H9 (cell line): ENCODE data around the gene BNC1. TPM values are rescaled to one million over a fixed set of nuclear protein-coding genes. Genes with fewer than 3 reads are reported as not detected.

Source experiments
- DNase-seq: peaks from one replicate; pipeline ENCODE4 v3.0.0-alpha.2; 2017
- H2AFZ ChIP-seq: one replicate; pipeline ENCODE4 v1.6.1; 2013; ENCODE audit warnings: mild to moderate bottlenecking, low read length, control low read depth, moderate library complexity
- H2AK5ac ChIP-seq: 2 replicates; pipeline ENCODE4 v1.6.1; 2013; ENCODE audit warnings: low read length, control low read depth, mixed read lengths; ENCODE audit not compliant: insufficient read length
- H2BK120ac ChIP-seq: one replicate; pipeline ENCODE4 v1.6.1; 2013; ENCODE audit warnings: low read depth, mild to moderate bottlenecking, low read length, control low read depth, inconsistent platforms; ENCODE audit not compliant: poor library complexity, severe bottlenecking
- H2BK12ac ChIP-seq: 2 replicates; pipeline ENCODE4 v1.6.1; 2013; ENCODE audit warnings: low read length, control low read depth, mixed read lengths, low read depth; ENCODE audit not compliant: insufficient read length
- H2BK15ac ChIP-seq: 2 replicates; pipeline ENCODE4 v1.6.1; 2013; ENCODE audit warnings: low read depth, low read length, control low read depth
- H2BK20ac ChIP-seq: one replicate; pipeline ENCODE4 v1.6.1; 2013; ENCODE audit warnings: low read depth, mild to moderate bottlenecking, low read length, control low read depth, inconsistent platforms; ENCODE audit not compliant: poor library complexity, severe bottlenecking
- H2BK5ac ChIP-seq: 2 replicates; pipeline ENCODE4 v1.6.1; 2013; ENCODE audit warnings: low read length, control low read depth, mixed read lengths; ENCODE audit not compliant: insufficient read length
- H3K14ac ChIP-seq: 2 replicates; pipeline ENCODE4 v1.6.1; 2013; ENCODE audit warnings: low read length, control low read depth; ENCODE audit not compliant: insufficient read depth
- H3K18ac ChIP-seq: 2 replicates; pipeline ENCODE4 v1.6.1; 2013; ENCODE audit warnings: low read depth, mild to moderate bottlenecking, mixed read lengths, low read length, control low read depth; ENCODE audit not compliant: insufficient read length
- H3K23ac ChIP-seq: 2 replicates; pipeline ENCODE4 v1.6.1; 2013; ENCODE audit warnings: low read length, control low read depth, mixed read lengths, low read depth; ENCODE audit not compliant: insufficient read length
- H3K23me2 ChIP-seq: 2 replicates; pipeline ENCODE4 v1.6.1; 2013; ENCODE audit warnings: low read depth, mild to moderate bottlenecking, mixed read lengths, low read length, control low read depth; ENCODE audit not compliant: insufficient read length, poor library complexity, severe bottlenecking
- H3K27ac ChIP-seq: 2 replicates; pipeline ENCODE4 v1.5.1; 2013; ENCODE audit warnings: low read length, control low read depth, mixed read lengths, low read depth; ENCODE audit not compliant: insufficient read length
- H3K27me3 ChIP-seq: 2 replicates; pipeline ENCODE4 v1.6.1; 2013; ENCODE audit warnings: low read length, control low read depth, inconsistent platforms; ENCODE audit not compliant: insufficient read depth
- H3K4ac ChIP-seq: 2 replicates; pipeline ENCODE4 v1.6.1; 2013; ENCODE audit warnings: low read depth, mild to moderate bottlenecking, control low read depth, inconsistent platforms, low read length, moderate library complexity
- H3K4me1 ChIP-seq: 2 replicates; pipeline ENCODE4 v1.6.1; 2013; ENCODE audit warnings: low read length, control low read depth, inconsistent platforms; ENCODE audit not compliant: insufficient read depth
- H3K4me2 ChIP-seq: 2 replicates; pipeline ENCODE4 v1.6.1; 2013; ENCODE audit warnings: low read length, control low read depth, mixed read lengths; ENCODE audit not compliant: insufficient read length, insufficient read depth
- H3K56ac ChIP-seq: 2 replicates; pipeline ENCODE4 v1.6.1; 2013; ENCODE audit warnings: low read depth, mild to moderate bottlenecking, mixed read lengths, low read length, control low read depth; ENCODE audit not compliant: insufficient read length
- H3K79me1 ChIP-seq: 2 replicates; pipeline ENCODE4 v1.6.1; 2013; ENCODE audit warnings: low read depth, mild to moderate bottlenecking, moderate library complexity, low read length, control low read depth, inconsistent platforms; ENCODE audit not compliant: insufficient read depth, poor library complexity, severe bottlenecking
- H3K79me2 ChIP-seq: 2 replicates; pipeline ENCODE4 v1.6.1; 2013; ENCODE audit warnings: low read length, control low read depth, inconsistent platforms; ENCODE audit not compliant: insufficient read depth
- H3K9ac ChIP-seq: 2 replicates; pipeline ENCODE4 v1.6.1; 2013; ENCODE audit warnings: low read length, control low read depth, mixed read lengths; ENCODE audit not compliant: insufficient read length; ENCODE audit errors: extremely low read depth
- H3K9me3 ChIP-seq: one replicate; pipeline ENCODE4 v1.6.1; 2013; ENCODE audit warnings: low read depth, low read length, inconsistent platforms; ENCODE audit not compliant: control insufficient read depth
- H3T11ph ChIP-seq: one replicate; pipeline ENCODE4 v1.6.1; 2013; ENCODE audit warnings: mild to moderate bottlenecking, low read length, control low read depth, inconsistent platforms
- H4K20me1 ChIP-seq: one replicate; pipeline ENCODE4 v1.6.1; 2013; ENCODE audit not compliant: control insufficient read depth, insufficient read length, insufficient read depth
- H4K5ac ChIP-seq: 2 replicates; pipeline ENCODE4 v1.6.1; 2013; ENCODE audit warnings: low read depth, mild to moderate bottlenecking, mixed read lengths, low read length, control low read depth; ENCODE audit not compliant: insufficient read length
- H4K8ac ChIP-seq: replicated peaks from 2 replicates; pipeline ENCODE4 v1.6.1; 2013; ENCODE audit warnings: low read length, control low read depth, mixed read lengths, low read depth; ENCODE audit not compliant: insufficient read length
- H4K91ac ChIP-seq: 2 replicates; pipeline ENCODE4 v1.6.1; 2013; ENCODE audit warnings: low read depth, mild to moderate bottlenecking, moderate library complexity, mixed read lengths, low read length, control low read depth; ENCODE audit not compliant: insufficient read length
- H3K27ac Mint-ChIP-seq, 3 experiments: 2 replicates in 2 of 3; 3 replicates in 1 of 3; pipeline ENCODE4 v1.8.0; 2020 to 2021; ENCODE audit warnings: mixed read lengths in 3 of 3, mild to moderate bottlenecking in 1 of 3, moderate library complexity in 1 of 3
- H3K27me3 Mint-ChIP-seq: 2 replicates; pipeline ENCODE4 v1.8.0; 2021; ENCODE audit warnings: low read depth, mild to moderate bottlenecking, moderate library complexity, mixed read lengths
- H3K36me3 Mint-ChIP-seq, 3 experiments: 2 replicates in 2 of 3; 3 replicates in 1 of 3; pipeline ENCODE4 v1.8.0; 2020 to 2021; ENCODE audit warnings: low read depth in 3 of 3, mixed read lengths in 3 of 3; ENCODE audit not compliant: insufficient read depth in 1 of 3
- H3K4me1 Mint-ChIP-seq, 2 experiments: 2 replicates each; pipeline ENCODE4 v1.8.0; 2020; ENCODE audit warnings: mixed read lengths in 2 of 2
- H3K4me3 Mint-ChIP-seq, 2 experiments: 2 replicates in 1 of 2; 3 replicates in 1 of 2; pipeline ENCODE4 v1.8.0; 2020 to 2021; ENCODE audit warnings: mild to moderate bottlenecking in 2 of 2, mixed read lengths in 2 of 2, moderate library complexity in 1 of 2
- H3K9me3 Mint-ChIP-seq, 2 experiments: 2 replicates in 1 of 2; 3 replicates in 1 of 2; pipeline ENCODE4 v1.8.0; 2020; ENCODE audit warnings: mild to moderate bottlenecking in 2 of 2, mixed read lengths in 2 of 2, moderate library complexity in 1 of 2
- WGBS: extraction: QIAGEN DNeasy Blood & Tissue Kit; methylation state at CpG from one replicate; pipeline ENCODE4 v1.1.7; 2013; ENCODE audit warnings: missing lambda C conversion rate, low lambda C conversion rate, mixed read lengths; ENCODE audit not compliant: insufficient read length; ENCODE audit errors: extremely low coverage; 5-methylcytosine and 5-hydroxymethylcytosine counted together
- total RNA-seq: library from RNA; stranded (reverse); gene quantifications from 2 replicates; pipeline ENCODE4 v1.2.1, GENCODE V29; 2021
- TF ChIP-seq, protein P1 (sequence below): fragments of 200-600 bp; sonication (generic); conservative IDR thresholded peaks from 3 replicates; pipeline ENCODE4 v1.8.0; 2021; ENCODE audit warnings: antibody characterized with exemption, mild to moderate bottlenecking

BNC1 gene
- total RNA-seq, 1 experiment from 2014 or later, result not detected

DNA sequence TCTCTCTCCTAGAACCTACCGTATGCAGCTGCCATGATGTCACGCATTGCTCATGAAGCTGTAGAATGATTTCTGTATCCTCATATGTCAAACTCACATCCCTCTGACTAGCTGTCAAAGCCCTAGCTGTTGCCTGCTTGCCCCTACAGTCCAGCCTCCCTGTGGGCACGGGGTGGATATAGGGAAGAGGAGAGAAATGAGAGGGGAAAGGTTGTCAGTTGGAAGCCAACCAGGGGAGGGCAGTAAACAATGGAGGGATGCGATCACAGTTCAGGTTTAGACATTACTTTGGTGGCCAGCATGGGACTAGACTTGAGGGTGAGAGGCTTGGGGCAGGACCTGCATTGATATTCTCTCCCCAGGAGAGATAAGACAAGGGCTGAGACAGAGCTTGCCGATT lies 75.1 kb downstream of the BNC1 start:
- no peaks in the 10 kb centered on the region for H3K27me3 ChIP-seq
- H3K27me3 Mint-ChIP-seq, result no peaks in the 10 kb centered on the region; the same call in 1 of the 2 replicates
- H3K9me3 ChIP-seq, result no peaks in the 10 kb centered on the region
- no peak overlapping the region for H2BK12ac ChIP-seq
- no peak overlapping the region for H3K4me3 Mint-ChIP-seq
- H3K9me3 Mint-ChIP-seq, result peaks cover 3% of the 10 kb centered on the region in 2 experiments; a peak in 2 of 5 replicates
- H3K79me1 ChIP-seq, result no peaks in the 10 kb centered on the region
- H4K20me1 ChIP-seq, result no peaks in the 10 kb centered on the region
- no peak overlapping the region for H2BK20ac ChIP-seq
- H2AFZ ChIP-seq, result no peak overlapping the region
- peaks cover 0 to 3% (median 0%) of the 10 kb centered on the region in 3 experiments; a peak in 2 of 7 replicates for H3K36me3 Mint-ChIP-seq
- peaks cover 16% of the 10 kb centered on the region; the same call in 1 of the 2 replicates for H3K79me2 ChIP-seq
- H2BK120ac ChIP-seq, result no peak overlapping the region
- H3K4me2 ChIP-seq, result no peak overlapping the region
- H3K14ac ChIP-seq, result no peak overlapping the region
- H2AK5ac ChIP-seq, result no peak overlapping the region
- H3K27ac ChIP-seq, result no peak overlapping the region
- TF ChIP-seq, protein P1, sequence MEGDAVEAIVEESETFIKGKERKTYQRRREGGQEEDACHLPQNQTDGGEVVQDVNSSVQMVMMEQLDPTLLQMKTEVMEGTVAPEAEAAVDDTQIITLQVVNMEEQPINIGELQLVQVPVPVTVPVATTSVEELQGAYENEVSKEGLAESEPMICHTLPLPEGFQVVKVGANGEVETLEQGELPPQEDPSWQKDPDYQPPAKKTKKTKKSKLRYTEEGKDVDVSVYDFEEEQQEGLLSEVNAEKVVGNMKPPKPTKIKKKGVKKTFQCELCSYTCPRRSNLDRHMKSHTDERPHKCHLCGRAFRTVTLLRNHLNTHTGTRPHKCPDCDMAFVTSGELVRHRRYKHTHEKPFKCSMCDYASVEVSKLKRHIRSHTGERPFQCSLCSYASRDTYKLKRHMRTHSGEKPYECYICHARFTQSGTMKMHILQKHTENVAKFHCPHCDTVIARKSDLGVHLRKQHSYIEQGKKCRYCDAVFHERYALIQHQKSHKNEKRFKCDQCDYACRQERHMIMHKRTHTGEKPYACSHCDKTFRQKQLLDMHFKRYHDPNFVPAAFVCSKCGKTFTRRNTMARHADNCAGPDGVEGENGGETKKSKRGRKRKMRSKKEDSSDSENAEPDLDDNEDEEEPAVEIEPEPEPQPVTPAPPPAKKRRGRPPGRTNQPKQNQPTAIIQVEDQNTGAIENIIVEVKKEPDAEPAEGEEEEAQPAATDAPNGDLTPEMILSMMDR, result peak; percentile 53; the same call in 2 of the 3 replicates
- H3K23me2 ChIP-seq, result peaks cover 4% of the 10 kb centered on the region
- H3K4me1 Mint-ChIP-seq, result peaks cover 20 to 22% of the 10 kb centered on the region in 2 experiments
- H3K27ac Mint-ChIP-seq, result no peak overlapping the region
- no peak overlapping the region for H3T11ph ChIP-seq
- no peak overlapping the region for H4K8ac ChIP-seq
- no peak overlapping the region for H2BK5ac ChIP-seq
- DNase-seq, result peak; percentile 54
- H3K23ac ChIP-seq, result no peak overlapping the region
- no CpG with 5 or more reads among the region's 5 CpGs for WGBS
- no peak overlapping the region for H2BK15ac ChIP-seq
- H4K91ac ChIP-seq, result no peak overlapping the region
- H3K56ac ChIP-seq, result no peak overlapping the region
- H3K4ac ChIP-seq, result no peak overlapping the region
- no peak overlapping the region for H3K18ac ChIP-seq
- H3K9ac ChIP-seq, result no peak overlapping the region
- peaks cover 2% of the 10 kb centered on the region; the same call in 1 of the 2 replicates for H3K4me1 ChIP-seq
- no peak overlapping the region for H4K5ac ChIP-seq
